ENCODE data around the gene BIN1.

DNA sequence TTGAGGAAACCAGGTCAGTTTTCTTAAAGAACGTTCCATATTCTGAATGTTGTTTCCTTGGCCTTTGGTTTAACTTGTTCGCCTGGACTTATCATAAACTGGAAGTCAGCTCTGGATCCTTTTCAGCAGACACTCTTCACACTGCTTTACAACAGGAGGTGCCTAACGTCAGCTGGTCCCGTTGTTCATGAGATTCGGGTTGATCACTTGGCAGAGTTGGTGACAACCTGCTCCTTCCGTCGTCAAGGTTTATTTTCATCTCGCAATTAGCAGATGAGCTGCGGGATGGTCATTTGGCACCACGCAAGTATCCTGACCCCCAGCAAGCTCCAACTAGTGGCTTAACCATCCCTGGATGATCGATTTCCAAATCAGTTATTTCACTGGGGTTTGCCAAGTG, 23.0 kb upstream of the BIN1 start:
- TF ChIP-seq, protein P1, sequence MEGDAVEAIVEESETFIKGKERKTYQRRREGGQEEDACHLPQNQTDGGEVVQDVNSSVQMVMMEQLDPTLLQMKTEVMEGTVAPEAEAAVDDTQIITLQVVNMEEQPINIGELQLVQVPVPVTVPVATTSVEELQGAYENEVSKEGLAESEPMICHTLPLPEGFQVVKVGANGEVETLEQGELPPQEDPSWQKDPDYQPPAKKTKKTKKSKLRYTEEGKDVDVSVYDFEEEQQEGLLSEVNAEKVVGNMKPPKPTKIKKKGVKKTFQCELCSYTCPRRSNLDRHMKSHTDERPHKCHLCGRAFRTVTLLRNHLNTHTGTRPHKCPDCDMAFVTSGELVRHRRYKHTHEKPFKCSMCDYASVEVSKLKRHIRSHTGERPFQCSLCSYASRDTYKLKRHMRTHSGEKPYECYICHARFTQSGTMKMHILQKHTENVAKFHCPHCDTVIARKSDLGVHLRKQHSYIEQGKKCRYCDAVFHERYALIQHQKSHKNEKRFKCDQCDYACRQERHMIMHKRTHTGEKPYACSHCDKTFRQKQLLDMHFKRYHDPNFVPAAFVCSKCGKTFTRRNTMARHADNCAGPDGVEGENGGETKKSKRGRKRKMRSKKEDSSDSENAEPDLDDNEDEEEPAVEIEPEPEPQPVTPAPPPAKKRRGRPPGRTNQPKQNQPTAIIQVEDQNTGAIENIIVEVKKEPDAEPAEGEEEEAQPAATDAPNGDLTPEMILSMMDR (conservative IDR thresholded peaks at IDR 0.05; ENCODE audit: low read depth, low read length), result no peak
- TF ChIP-seq POLR2A (IDR thresholded peaks at IDR 0.05; ENCODE audit: low read depth, low read length), result no peak
- no peak for TF ChIP-seq MAFK (IDR thresholded peaks at IDR 0.05; ENCODE audit: low read depth, low read length)

Measured in IMR-90 (cell line).